Gastroesophageal sphincter (tissue), 4 donors: ENCODE measurements around the gene GLYATL1B. TPM values are rescaled to one million over a fixed set of nuclear protein-coding genes. Genes with fewer than 3 reads are reported as not detected.
"Not testable (repeated sequence)": the region's sequence is repeated elsewhere in the genome, so short reads cannot be mapped to it uniquely, and the experiment has no call there.

Source experiments
- ATAC-seq: fragments of 150-250 bp; one replicate; pipeline ENCODE4 v1.9.1; 2016; ENCODE audit warnings: mild to moderate bottlenecking, moderate library complexity
- H3K27ac ChIP-seq, 4 donors: fragments of 200-600 bp; sonication (generic) in 3 of 4; 1 replicate in 3 of 4; 2 replicates in 1 of 4; pipeline ENCODE4 v1.5.1; 2016 to 2019
- H3K27me3 ChIP-seq: fragments of 200-600 bp; sonication (generic); one replicate; pipeline ENCODE4 v1.5.1; 2019
- H3K36me3 ChIP-seq, 2 donors: fragments of 200-600 bp; sonication (generic); one replicate each; pipeline ENCODE4 v1.5.1; 2019; ENCODE audit warnings: control low read depth in 1 of 2
- H3K4me1 ChIP-seq, 3 donors: fragments of 200-600 bp; sonication (generic); 1 replicate in 2 of 3; 2 replicates in 1 of 3; pipeline ENCODE4 v1.5.1; 2016 to 2019; ENCODE audit warnings: control low read depth in 2 of 3
- H3K4me3 ChIP-seq, 2 donors: fragments of 200-600 bp; sonication (generic); one replicate each; pipeline ENCODE4 v1.5.1; 2019; ENCODE audit warnings: mild to moderate bottlenecking in 1 of 2, moderate library complexity in 1 of 2
- H3K9me3 ChIP-seq, 3 donors: fragments of 200-600 bp; sonication (generic); one replicate each; pipeline ENCODE4 v1.5.1; 2017 to 2019; ENCODE audit warnings: control low read depth in 2 of 3
- CTCF ChIP-seq, 4 experiments: fragments of 200-600 bp in 2 of 4; fragments of 450-650 bp in 2 of 4; sonication (generic) in 1 of 4; IDR thresholded peaks; one replicate each; pipeline ENCODE4 v1.5.1; 2017 to 2019; ENCODE audit warnings: antibody characterized with exemption in 4 of 4, mild to moderate bottlenecking in 2 of 4, moderate library complexity in 2 of 4
- EP300 ChIP-seq: sonication (generic); formaldehyde crosslinking; IDR thresholded peaks from one replicate; pipeline ENCODE4 v1.6.1; 2017; ENCODE audit warnings: antibody characterized with exemption, mild to moderate bottlenecking
- POLR2A ChIP-seq, 2 donors: fragments of 450-650 bp; IDR thresholded peaks; one replicate each; pipeline ENCODE4 v1.6.1; 2017; ENCODE audit warnings: antibody characterized with exemption in 2 of 2, mild to moderate bottlenecking in 2 of 2, moderate library complexity in 1 of 2
- POLR2AphosphoS5 ChIP-seq: sonication (generic); formaldehyde crosslinking; IDR thresholded peaks from one replicate; pipeline ENCODE4 v1.6.1; 2017; ENCODE audit warnings: antibody characterized with exemption
- WGBS, 2 donors: methylation state at CpG; one replicate each; pipeline ENCODE4 v1.1.5; 2018; ENCODE audit warnings: low coverage in 1 of 2; 5-methylcytosine and 5-hydroxymethylcytosine counted together
- total RNA-seq, 4 donors: library from RNA; depleted of rRNA; stranded (reverse); fragments of >200 nt; gene quantifications; one replicate each; pipeline ENCODE4 v1.1.0, GENCODE V29; 2016

Gene GLYATL1B
- total RNA-seq, 4 donors from 2014 or later = not detected

DNA sequence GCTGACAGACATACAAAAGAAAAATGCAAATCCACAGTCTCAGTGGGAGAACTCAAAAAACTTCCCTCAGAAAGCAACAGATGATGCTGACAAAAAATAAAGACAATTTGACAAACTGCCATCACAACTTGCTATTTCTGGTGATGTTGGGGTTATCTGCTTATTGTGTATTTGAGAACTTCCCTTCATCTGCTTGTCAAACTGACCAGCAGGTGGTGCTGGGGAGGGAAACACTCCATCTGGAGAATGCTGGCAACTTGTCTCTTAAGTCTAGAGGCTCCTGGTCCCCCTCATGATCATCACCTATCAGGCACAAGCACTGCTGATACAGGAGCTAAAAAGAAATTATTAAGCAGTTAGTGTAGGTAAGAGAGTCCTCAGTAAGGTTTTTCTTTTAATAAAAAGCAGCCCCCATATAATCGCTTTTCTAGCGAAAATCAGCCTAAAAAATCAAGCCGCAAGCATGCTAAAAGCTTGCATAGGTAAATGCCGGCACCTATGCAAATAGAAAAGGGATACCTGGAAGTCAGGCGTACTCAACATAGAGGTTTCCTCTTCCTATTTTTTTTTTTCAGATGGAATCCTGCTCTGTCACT lies 11.1 kb downstream of the GLYATL1B start:
- no peaks in the 10 kb centered on the region for H3K9me3 ChIP-seq

GRCh38 chr11:59097938-59098337 lies 11.8 kb downstream of the GLYATL1B start:
- not testable (repeated sequence) for H3K9me3 ChIP-seq, H3K4me3 ChIP-seq, H3K27ac ChIP-seq, H3K4me1 ChIP-seq, ATAC-seq, H3K36me3 ChIP-seq
- 82 to 89% methylated on average over 3 to 6 of the region's 8 CpGs for WGBS, 2 donors
- peaks cover 44% of the 10 kb centered on the region for H3K27me3 ChIP-seq

More for the DNA sequence above, 11.1 kb downstream of the GLYATL1B start:
- H3K4me1 ChIP-seq = peaks cover 0 to 7% (median 1%) of the 10 kb centered on the region in 3 donors
- H3K27me3 ChIP-seq = peaks cover 42% of the 10 kb centered on the region
- H3K4me3 ChIP-seq = no peak overlapping the region
- WGBS, 2 donors = 93 to 94% methylated on average over 5 of the region's 5 CpGs
- no peaks in the 10 kb centered on the region for H3K36me3 ChIP-seq
- ATAC-seq = no peak
- no peak overlapping the region for H3K27ac ChIP-seq
- TF ChIP-seq POLR2A (IDR thresholded peaks at IDR 0.05) = no peak
- TF ChIP-seq CTCF (IDR thresholded peaks at IDR 0.05) = peak; percentile 35 to 65 (median 51)

- Histone ChIP-seq H3K9me3 (no peaks in the 10 kb centered on the region), H3K27me3 (peaks cover 46% of the 10 kb centered on the region), H3K4me3 (peak overlapping the region in 1 of 2 donors; percentile 26), H3K36me3 (no peaks in the 10 kb centered on the region), H3K4me1 (peaks cover 0 to 25% (median 9%) of the 10 kb centered on the region in 3 donors), H3K27ac (no peak overlapping the region)
- TF ChIP-seq POLR2A (IDR thresholded peaks at IDR 0.05) = no peak
- TF ChIP-seq POLR2AphosphoS5 = no peak
- peak in 1 of 4 experiments; percentile 31 for TF ChIP-seq CTCF (IDR thresholded peaks at IDR 0.05)
- TF ChIP-seq EP300 = no peak
- ATAC-seq = no peak
- 6 to 19% methylated on average over 16 to 19 of the region's 23 CpGs for WGBS, 2 donors
Observed at GRCh38 chr11:59102259-59102765, 16.2 kb downstream of the GLYATL1B start.

DNA sequence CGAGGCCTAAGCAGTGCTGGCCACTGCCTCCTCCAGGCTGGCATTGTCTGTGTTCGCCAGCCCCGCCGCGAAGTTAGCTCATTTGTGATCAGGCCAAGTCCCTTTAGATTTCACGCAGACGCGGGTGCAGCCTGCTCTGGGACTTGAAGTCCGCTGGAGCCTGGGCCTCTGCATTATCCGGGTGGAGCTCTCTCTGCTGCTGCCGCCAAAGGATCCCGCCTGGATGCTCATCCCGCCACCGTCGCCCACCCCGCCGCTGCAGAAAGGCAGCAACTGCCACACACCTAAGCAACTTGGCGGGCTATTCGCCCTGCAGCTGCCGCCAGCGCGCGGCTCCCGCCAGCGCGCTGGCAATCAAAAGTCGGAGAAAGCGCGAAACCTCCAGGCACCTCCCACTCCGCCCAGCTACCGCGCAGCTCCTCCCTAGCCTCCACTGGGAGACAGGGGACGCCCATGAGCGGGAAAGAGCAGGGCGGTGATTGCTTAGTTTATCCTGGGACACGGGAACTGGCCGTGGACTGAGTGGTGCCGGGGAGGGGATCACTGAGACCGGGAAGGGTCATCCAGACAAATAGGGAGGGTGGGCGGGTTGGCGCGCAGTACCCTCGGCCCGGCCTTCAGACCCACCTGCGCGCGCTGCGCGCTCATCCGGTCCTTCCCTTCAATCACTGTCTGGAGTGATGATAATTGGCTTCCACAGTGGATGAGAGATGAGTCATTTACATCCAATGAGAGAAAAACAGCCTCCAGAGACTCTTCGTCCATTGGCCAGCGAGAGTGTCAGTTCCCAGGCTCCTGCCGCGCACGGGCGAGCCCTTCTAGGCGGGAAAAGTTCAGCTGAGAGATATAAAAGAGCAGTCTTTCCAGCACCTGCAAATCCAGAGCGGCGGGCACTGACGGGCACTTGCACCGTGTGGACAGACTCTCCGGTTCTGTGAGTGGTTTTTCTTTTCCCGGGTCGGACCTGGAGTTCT lies 20.5 kb downstream of the GLYATL1B start, which contains the start of gene FAM111B:
Gene FAM111B (plus strand): TSS at position 875 of the 974 bp plus-strand sequence. CDS start 2,389 bp downstream, outside the sequence.
- Histone ChIP-seq H3K9me3 (no peaks in the 10 kb centered on the region), H3K27ac (peak within 1 kb of the TSS in 3 of 4 donors; percentile 35 to 61 (median 47)), H3K36me3 (no peaks in the 10 kb centered on the region), H3K4me1 (peaks cover 0 to 29% (median 9%) of the 10 kb centered on the region in 3 donors), H3K27me3 (peaks cover 17% of the 10 kb centered on the region), H3K4me3 (peak within 1 kb of the TSS; percentile 29 to 56)
- peak; percentile 94 for ATAC-seq
- TF ChIP-seq EP300 (no peak), POLR2AphosphoS5 (no peak), POLR2A (IDR thresholded peaks at IDR 0.05) (no peak), CTCF (IDR thresholded peaks at IDR 0.05) (peak in 1 of 4 experiments; percentile 29)
- 0 to 1% methylated on average over 2 to 24 of the region's 64 CpGs for WGBS, 2 donors

GRCh38 chr11:59107721-59108120 lies 21.6 kb downstream of the GLYATL1B start:
- not testable (repeated sequence) for H3K4me3 ChIP-seq, H3K36me3 ChIP-seq, H3K27ac ChIP-seq, H3K27me3 ChIP-seq, ATAC-seq, H3K9me3 ChIP-seq
- H3K4me1 ChIP-seq = peaks cover 0 to 21% (median 5%) of the 10 kb centered on the region in 3 donors
- 32 to 41% methylated on average over 5 to 7 of the region's 10 CpGs for WGBS, 2 donors
